HPDE6-E6E7 (cell line): ENCODE measurements around the gene SEMA5B.

ENCODE experiments used
- DNase-seq: peaks from one replicate; pipeline ENCODE4 v3.0.0; 2011; ENCODE audit warnings: missing footprints; ENCODE audit errors: extremely low spot score

Gene SEMA5B

GRCh38 chr3:122893754-122894668, 133.6 kb downstream of the SEMA5B start:
- peak; percentile 67 for DNase-seq

GRCh38 chr3:122893282-122893681, 134.3 kb downstream of the SEMA5B start:
- DNase-seq: peak; percentile 89

GRCh38 chr3:122892118-122892960, 135.2 kb downstream of the SEMA5B start:
- DNase-seq: no peak

DNA sequence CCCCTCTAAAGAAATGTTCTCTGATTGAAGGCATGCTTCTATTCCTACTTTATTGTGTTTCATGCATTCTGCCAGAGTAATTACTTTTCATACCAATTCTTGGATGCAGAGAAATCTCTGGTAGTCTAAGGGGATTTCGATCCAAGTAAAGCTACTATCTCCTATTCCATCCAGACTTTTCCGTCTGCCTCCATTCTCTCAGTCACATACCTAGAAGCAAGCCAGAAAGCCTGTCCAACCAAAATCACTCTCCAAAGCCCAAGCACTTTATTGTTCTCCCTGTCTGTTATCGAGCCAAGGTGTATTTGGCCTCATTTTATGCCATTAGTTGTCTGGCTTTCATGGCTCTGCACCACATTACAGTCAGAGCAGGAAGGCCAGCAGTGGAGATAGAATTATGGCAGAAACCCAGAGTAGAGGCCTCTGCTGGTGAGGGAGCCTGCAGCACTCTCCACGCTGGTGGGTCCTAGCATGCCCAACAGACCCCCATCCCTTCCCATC, 136.8 kb downstream of the SEMA5B start:
- no peak for DNase-seq

GRCh38 chr3:122890077-122890719, 137.4 kb downstream of the SEMA5B start:
- peak; percentile 95 for DNase-seq

GRCh38 chr3:122886946-122887345, 140.6 kb downstream of the SEMA5B start:
- DNase-seq: no peak

- DNase-seq: no peak
These were observed 141.3 kb downstream of the SEMA5B start for GRCh38 chr3:122886251-122886650.

- no peak for DNase-seq
These were observed 145.1 kb downstream of the SEMA5B start for GRCh38 chr3:122882361-122882947.

DNA sequence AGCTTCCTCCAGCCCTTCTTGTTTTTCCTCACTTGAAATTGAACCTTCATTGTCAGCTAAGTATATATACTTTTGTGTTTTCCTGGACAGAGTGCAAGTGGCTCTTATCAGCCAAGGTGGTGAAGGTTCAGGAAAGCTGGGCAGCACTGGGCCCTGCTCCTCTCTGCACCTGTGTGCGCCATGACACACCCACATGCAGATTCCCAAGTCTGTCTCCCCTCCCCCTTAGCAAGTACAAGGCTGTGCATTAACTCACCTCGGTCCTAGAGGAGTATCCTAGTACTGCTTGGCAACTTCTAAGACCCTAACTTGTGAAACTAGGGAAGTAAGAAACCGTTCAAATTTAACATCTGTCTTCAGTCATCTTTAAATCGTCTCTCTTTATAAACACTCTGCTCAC, 146.9 kb downstream of the SEMA5B start:
- DNase-seq: no peak

GRCh38 chr3:122880173-122880572, 147.4 kb downstream of the SEMA5B start:
- DNase-seq: no peak

GRCh38 chr3:122875547-122876127, 151.9 kb downstream of the SEMA5B start:
- DNase-seq: no peak

- DNase-seq: no peak
These were observed 153.6 kb downstream of the SEMA5B start for GRCh38 chr3:122873741-122874515.

- no peak for DNase-seq
These were observed 159.2 kb downstream of the SEMA5B start for GRCh38 chr3:122868322-122868721.

DNA sequence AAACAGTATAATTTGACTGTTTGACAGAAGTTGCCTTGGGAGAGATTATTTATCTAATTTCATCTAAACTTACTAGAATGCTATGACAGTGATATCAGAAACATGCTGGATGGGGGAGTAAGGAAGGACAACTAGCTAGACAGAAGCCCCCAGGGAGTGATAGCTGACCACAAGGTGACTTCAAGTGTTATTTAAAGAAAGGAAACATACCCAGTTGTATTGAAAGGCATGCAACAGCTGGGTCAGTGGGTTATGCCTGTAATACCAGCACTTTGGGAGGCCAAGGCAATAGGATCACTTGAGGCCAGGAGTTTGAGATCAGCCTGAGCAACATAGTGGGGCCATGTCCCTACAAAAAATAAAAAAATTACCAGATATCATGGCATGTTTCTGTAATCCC, 163.1 kb downstream of the SEMA5B start:
- no peak for DNase-seq

DNA sequence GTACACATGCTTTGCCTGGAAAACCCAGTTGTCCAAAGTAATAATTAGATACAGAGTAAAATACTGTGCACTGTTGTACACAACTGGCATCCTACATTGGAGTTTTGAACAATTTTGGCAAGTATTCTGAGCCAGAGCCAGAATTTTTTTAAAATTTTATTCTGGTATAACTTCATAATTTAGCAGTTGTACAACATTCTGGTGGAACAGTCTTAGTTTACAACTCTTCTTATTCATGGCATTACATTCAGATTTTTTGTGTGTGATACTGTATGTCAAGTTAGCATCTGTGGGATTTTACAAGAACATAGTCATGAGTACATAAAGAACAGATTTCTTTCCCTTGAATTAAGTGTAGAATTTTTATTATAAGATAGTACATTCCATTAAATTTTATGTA, 165.2 kb downstream of the SEMA5B start:
- DNase-seq: no peak
